ENCODE results near the gene MEI1.
A peak's percentile ranks its signal among the peaks of the same experiment; 100 is the strongest.
"Not testable (repeated sequence)": the region's sequence is repeated elsewhere in the genome, so short reads cannot be mapped to it uniquely, and the experiment has no call there.

Gene MEI1

DNA sequence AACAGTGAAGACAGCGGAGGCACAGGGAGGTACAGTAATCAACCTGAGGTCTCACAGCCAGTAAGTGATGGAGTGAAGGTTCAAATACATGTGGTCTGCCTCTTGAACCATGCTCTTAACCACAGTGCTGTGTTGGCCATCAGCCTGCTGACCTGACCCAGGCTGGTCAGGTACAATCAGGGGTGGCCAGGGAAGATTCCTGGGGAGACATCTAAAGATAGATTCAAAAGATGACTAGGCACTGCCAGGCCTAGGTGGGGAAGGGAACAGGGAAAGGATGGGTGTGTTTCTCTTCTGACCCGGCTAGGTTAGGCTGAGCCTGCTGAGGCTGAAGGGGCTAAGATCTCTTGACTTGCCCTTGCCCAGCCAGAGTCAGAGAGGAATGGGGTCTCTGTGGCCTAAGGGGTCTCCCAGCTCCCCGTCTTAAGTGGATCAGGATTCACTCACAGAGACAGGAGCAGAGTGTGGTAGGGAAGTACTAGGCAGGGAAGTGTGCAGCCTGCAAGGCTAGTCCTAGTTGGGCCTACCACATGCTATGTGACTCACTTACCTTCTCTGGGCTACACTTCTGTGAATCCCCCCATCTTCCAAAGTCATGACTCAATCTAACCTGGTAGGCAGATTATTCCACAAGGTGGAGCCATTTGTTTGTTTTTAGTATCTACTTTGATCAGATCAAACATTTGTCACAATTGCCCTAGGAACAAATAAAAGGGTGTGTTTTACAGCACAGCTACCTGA is 123.2 kb downstream of the MEI1 start:
- peak; percentile 58 for DNase-seq

GRCh38 chr22:41823797-41824196 is 124.5 kb downstream of the MEI1 start:
- no peak for DNase-seq

GRCh38 chr22:41825376-41825775 is 126.1 kb downstream of the MEI1 start:
- DNase-seq: no peak

- DNase-seq: no peak
Observed at GRCh38 chr22:41826021-41826420, 126.7 kb downstream of the MEI1 start.

- DNase-seq: no peak
Observed at GRCh38 chr22:41826430-41827383, 127.4 kb downstream of the MEI1 start.

DNA sequence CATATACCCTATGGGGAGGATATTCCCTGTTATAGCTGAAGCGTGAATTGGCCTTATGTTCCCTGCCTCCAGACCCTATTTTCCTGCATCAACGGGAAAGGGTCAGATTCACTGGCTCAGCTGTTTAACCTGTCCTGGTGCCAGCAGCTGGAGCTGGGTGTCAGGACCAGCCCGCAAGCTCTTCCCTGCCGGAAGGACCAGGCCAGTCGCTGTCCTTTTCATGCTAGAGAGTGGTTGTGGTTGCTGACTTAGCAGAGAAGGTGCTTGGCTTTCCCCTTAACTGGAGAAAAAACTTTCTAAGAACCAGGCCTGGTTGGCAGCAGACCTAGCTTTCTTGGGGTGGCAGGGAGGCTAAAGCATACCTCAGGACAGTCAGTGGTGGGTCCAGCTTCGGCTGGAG is 128.4 kb downstream of the MEI1 start:
- DNase-seq: no peak

GRCh38 chr22:41828516-41828915 is 129.2 kb downstream of the MEI1 start:
- DNase-seq: no peak

DNA sequence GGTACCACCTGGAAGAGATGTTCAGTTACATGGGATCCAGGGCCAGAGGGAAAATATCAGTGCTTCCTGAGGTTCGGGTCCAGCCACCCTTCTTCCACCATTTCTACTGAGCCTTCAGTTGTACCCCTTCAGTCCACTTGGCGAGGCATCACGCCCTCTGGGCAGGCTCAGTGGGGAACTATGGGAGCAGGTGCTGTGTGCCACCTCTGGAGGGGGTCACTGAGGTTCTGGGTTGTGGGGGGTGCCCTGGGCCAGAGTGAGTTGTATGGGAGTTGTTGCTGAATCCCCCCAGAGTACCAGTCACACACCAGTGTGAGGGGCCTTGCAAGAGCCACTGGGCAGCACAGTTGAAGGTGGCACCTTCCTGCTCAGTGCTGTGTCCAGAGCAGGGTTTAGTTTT is 130.9 kb downstream of the MEI1 start:
- no peak for DNase-seq

GRCh38 chr22:41831383-41831782 is 132.1 kb downstream of the MEI1 start:
- DNase-seq: no peak

- DNase-seq: no peak
Observed at GRCh38 chr22:41831828-41832552, 132.7 kb downstream of the MEI1 start.

- DNase-seq: peak; percentile 99
Observed at GRCh38 chr22:41832553-41833368, 133.5 kb downstream of the MEI1 start, which contains the start of gene SREBF2. Gene SREBF2 (plus strand): TSS chr22:41833105. CDS start chr22:41833271, 166 bp downstream.

DNA sequence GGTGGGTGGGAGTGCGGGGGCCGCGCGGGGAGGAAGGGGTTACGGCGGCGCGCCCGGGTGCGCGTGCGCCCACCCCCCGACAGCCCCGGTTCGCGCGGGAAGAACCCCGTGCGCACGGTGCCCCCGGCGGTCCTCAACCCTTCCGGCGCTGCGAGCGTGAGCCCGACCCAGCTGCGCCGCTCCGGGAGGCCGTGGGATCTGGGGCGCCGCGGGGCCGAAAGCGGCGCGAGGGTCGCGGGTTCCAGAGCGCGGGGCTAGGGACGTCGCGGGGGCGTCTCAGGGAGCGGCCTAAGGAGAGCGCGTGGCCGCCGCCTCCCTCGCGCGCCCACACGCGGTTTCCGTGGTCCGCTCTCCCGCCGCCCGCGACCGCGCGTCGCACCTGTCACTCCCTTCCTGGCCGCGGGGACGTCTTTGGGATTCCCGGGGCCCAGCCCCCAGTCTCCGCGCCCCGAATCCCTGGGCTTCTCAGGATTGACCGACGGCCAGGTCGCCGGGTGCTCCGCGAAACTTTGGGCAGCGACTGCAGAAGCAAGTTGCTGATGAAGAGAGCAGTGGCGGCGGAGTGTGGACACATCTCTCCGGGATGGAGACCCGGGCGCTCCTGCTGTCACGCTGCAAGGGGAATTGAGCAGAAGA is 134.2 kb downstream of the MEI1 start:
- DNase-seq: no peak

GRCh38 chr22:41834005-41834944 is 135.0 kb downstream of the MEI1 start:
- peak; percentile 9 for DNase-seq

DNA sequence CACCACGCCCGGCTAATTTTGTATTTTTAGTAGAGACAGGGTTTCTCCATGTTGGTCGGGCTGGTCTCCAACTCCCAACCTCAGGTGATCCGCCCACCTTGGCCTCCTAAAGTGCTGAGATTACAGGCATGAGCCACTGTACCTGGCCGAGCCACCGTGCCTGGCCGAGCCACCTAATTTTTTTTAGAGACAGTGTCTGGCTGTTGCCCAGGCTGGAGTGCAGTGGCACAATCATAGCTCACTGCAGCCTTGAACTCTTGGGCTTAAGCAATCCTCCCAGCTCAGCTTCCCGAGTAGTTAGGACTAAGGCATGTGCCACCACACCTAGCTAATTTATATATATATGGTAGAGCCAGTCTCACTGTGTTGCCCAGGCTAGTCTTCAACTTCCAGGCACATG is 136.2 kb downstream of the MEI1 start:
- DNase-seq: not testable (repeated sequence)

DNA sequence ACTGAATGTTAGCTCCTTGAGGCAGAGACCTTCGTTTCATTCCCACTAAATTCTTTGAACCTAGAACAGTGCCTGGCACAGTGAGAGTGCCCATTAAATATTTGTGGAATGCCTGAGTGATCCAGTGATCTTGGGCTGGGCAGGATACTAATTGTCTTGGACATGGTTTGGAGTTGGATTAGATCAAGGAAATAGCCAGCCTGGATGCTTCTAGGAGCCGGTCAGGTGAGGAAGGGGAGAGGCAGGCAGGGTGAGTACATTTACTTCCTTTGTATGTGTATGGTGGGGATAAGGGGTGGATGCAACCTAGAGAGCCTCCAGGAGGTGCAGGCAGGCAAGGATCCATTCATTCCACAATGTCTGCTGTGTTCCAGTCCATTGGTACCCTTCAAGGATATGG is 137.2 kb downstream of the MEI1 start:
- no peak for DNase-seq

GRCh38 chr22:41838842-41839618 is 139.7 kb downstream of the MEI1 start:
- DNase-seq: no peak

DNA sequence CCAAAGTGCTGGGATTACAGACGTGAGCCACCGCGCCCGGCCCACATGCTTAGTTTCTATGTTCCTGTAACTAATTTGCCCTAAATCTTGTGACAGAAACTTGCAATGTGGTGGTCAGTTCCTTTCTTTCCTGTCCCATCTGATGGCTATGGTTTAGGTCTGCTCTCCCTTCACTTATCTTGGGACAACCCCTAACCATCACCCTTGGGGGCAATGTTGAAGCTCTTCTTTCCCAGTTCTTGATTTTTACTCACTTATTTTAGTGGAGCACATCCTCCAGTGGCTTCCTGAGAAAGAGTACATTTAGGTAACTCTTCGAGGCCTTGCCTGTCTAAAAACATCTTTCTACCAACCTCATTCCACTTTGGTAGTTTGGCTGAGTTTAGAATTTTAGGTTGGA is 140.9 kb downstream of the MEI1 start:
- no peak for DNase-seq

DNA sequence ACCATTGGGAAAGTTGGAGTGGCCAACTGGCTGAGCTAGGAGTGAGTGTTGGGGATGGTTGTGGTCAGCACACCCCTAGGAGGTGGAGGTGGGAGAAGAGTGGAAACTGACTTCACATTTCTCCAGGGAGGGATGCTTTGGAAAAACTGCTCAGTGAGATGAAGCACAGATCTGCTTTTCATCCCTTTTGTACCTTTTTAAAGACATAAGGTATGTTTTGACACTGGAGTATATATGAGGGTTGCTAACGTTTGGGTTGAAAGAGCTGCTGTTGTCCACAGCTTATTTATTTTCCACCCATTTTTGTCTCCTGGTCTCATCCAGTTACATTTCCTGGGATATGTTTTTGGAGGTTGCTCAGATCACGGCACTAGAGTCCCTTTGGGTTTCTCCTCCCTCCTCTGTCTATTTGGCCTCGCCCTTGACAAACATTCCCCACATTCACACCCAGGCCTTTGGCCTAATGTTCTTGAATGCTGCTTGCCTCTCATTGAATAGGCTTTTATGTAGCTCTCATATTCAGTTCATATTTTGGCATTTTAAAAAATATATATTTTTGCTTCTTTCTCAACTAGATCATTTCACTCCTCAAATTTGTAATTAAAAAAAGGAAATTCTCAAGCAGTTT is 141.9 kb downstream of the MEI1 start:
- DNase-seq: no peak

All from NCI-H1105 treated with DMSO at 0.1 percent for 48 hours (cell line).